NCI-H128 (cell line): Measurements from ENCODE around the gene SLC19A1.
"Not testable (repeated sequence)": the region's sequence is repeated elsewhere in the genome, so short reads cannot be mapped to it uniquely, and the experiment has no call there.

ENCODE experiments used
- DNase-seq: peaks from one replicate; lab custom pipeline; 2025; ENCODE audit not compliant: unreplicated experiment; lab: John Stamatoyannopoulos, UW

The SLC19A1 gene

DNA sequence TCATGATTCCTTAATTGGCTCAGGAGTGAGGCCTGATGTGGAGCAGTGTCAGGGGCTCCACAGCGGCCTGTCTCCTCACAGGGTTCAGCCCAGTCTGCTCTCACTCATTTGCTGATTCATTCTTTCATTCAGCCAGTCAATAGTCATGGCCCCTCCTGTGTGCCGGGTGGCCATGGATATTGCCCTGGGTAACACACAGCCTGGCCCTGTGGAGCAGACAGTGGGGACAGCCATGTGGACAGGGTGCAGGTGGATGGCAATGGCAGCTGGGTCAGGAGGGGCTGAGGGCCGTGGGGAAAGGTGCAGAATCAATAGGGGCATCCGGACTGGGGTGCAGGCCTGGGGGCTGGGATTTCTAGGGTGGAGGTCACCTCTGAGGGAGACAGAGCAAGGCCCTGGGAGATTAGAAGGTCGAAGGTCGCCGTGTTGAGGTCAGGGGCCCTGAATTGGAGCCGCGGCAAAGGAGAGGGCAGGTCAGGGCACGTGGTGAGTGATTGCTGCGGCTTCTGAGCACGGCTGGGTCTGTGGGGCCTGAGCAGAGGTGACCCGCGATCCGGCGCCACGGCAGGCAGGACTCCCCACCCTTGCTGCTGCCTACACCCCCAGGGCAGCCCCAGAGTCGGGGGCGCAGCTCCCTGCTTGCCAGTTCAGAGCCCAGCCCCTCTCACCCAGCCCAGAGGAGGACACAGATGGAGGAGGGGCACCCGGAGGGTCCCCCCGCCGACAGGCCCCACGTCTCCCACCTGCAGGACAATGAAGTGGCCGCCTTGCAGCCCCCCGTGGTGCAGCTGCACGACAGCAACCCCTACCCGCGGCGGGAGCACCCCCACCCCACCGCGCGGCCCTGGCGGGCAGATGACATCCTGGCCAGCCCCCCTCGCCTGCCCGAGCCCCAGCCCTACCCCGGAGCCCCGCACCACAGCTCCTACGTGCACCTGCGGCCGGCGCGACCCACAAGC, 33.4 kb downstream of the SLC19A1 start:
- no peak for DNase-seq

DNA sequence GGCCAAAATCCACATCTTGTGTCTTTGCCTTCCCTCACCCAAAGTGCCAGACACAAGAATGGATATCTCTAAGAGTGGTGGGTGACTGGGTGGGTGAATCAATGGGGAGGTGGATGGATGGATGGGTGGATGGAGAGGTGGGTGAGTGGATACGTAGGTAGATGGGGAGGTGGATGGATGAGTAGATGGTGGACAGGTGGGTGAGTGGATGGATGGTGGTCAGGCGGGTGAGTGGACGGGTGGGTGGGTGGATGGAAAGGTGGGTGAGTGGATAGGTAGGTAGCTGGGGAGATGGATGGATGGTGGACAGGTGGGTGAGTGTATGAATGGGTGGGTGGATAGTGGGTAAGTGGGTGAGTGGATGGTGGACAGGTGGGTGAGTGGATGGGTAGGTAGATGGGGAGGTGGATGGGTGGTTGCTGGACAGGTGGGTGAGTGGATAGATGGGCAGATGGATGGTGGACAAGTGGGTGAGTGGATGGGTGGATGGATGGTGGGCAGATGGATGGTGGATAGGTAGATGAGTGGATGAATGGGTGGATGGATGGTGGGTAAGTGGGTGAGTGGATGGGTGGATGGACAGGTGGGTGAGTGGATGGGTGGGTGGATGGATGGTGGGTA, 34.2 kb downstream of the SLC19A1 start:
- no peak for DNase-seq

DNA sequence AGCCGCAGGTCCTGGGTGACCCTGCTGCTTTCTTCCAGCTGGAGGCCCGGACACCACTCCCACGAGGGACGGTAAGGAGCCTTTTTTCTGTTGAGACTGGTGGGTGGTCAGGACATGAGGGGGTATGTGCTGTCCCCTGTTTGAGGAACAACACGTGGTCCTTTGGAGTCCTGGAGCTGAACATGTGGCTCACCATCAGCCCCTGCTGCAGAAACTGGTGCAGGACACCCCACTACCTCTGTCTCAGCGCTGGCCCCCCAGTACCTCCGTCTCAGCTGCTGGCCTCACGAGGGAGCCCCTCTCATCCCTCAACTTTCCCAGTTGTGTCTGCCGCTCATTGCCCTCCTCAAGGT, 34.7 kb downstream of the SLC19A1 start:
- no peak for DNase-seq

- DNase-seq = no peak
These were observed 35.3 kb downstream of the SLC19A1 start for GRCh38 chr21:45506836-45507522.

GRCh38 chr21:45506241-45506817, 35.9 kb downstream of the SLC19A1 start:
- DNase-seq = no peak

DNA sequence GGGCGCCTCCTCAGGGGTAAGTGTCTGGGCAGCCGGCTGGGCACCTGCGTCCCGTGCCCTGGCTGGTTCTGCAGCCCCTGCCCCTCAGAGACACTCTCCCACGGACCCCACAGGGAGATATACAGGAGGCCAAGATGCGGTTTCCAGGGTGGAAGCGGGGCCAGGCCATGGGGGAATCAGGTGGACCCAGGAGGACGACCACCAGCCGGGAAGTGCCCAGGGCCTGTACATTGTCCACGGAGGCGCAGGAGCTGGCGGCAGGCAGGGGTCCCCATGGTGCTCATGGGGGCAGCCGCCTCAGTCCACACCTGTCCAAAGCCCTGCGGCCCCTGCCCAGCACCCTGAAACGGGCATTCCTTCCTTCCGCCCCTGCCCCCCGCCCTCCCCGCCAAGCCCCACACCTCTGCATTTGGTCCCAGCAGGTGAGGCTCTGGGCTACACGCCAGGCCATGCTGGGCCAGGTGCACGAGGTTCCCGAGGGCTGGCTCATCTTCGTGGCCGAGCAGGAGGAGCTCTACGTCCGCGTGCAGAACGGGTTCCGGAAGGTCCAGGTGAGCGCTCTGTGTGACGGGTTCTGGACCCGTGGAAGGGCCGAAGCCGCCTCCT, 36.7 kb downstream of the SLC19A1 start:
- no peak for DNase-seq

DNA sequence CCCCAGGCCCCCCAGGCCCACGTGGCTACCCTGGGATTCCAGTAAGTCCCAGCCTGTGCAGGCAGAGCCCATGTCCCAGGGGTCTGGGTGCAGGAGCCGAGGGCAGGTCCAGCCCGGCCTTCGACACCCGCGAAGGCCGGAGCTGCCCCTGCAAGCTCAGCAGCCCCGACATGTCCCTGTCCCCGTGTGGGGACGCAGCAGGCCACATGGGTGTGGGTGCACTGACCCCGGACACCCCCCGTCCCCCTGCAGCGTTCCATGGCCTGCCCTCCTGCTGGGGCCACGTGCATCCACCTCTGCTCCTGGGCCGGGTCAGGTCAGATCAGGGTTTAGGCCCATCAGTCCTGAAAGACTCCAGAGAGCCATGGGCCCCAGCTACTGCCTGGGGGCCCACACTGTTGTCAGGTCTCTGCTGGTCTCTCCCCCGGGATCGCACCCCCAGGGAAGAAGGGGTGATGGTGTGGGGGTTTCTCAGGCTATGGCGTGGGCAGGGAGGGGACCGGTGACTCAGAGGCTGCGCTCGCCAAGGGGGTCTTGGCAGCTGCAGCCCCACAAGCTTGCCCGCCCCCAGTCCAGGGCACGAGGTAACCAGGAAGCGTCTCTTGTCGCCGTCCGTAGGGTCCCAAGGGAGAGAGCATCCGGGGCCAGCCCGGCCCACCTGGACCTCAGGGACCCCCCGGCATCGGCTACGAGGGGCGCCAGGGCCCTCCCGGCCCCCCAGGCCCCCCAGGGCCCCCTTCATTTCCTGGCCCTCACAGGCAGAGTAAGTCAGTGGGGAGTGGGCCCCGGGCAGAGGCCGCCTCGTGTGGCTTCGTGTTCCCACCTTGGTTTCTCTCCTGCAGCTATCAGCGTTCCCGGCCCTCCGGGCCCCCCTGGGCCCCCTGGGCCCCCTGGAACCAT, 37.5 kb downstream of the SLC19A1 start:
- no peak for DNase-seq

DNA sequence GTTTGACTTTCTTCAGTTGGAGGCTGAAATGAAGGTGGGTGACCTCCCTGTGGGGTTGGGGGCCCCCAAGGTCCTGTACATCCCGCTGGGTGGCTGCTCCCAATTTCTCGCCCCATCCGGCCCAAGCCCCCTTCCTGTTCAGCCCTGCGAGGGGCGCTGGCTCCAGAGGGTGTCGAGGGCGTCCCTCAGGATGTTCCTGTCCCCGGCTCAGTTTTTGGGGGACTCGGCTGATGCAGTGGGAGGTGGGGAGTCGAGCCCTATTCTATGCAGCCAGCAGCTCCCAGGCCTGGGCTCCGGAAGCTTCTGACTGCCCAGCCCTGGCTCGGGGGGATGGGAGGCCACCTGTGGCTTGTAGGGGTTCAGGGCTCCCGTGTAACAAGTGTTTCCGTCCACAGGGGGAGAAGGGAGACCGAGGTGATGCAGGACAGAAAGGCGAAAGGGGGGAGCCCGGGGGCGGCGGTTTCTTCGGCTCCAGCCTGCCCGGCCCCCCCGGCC, 38.2 kb downstream of the SLC19A1 start:
- no peak for DNase-seq

GRCh38 chr21:45503226-45503625, 39.0 kb downstream of the SLC19A1 start:
- not testable (repeated sequence) for DNase-seq

DNA sequence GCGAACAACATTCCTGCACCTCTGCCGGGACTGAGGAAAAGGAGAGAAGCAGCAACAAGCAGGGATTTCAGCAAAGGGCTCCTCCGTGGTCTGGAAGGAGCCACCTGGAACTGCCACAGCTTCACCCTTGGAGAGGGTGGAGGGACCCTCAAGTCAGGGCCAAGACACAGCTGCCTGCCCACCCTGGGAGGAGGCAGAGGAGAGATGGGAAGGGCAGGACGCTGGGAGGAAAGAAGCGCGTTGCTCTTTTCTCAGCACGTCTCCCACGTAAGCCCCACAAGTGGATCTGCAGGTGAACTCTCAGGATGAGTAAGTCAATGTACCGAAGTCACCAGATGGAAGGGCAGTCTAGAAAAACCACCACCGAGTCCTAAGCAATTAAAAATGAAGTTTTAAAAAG, 39.6 kb downstream of the SLC19A1 start:
- no peak for DNase-seq

GRCh38 chr21:45502006-45502345, 40.3 kb downstream of the SLC19A1 start:
- DNase-seq = no peak

- not testable (repeated sequence) for DNase-seq
These were observed 40.9 kb downstream of the SLC19A1 start for GRCh38 chr21:45501081-45502005.

- no peak for DNase-seq
These were observed 42.2 kb downstream of the SLC19A1 start for GRCh38 chr21:45499970-45500577.

DNA sequence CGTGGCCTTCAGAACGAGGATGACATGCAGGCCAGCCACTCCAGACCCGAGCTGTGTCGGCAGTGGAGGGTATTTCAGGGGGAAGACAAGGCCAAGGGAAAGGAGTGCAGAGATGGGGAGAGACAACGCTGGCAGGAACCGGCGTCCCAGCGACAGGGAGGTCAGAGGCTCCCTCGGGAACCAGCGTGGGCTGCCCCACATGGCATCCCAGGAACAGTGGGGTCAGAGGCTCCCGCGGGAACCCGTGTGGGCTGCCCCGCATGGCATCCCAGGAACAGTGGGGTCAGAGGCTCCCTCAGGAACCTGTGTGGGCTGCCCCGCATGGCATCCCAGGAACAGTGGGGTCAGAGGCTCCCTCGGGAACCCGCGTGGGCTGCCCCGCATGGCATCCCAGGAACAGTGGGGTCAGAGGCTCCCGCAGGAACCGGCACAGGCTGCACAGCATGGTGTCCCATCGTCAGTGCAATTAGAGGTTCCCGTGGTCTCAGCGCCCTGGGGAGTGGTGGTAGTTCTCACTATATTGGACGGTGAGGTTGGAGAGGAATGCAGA, 43.0 kb downstream of the SLC19A1 start:
- DNase-seq = no peak

- DNase-seq = no peak
These were observed 43.6 kb downstream of the SLC19A1 start for GRCh38 chr21:45498646-45499000.

DNA sequence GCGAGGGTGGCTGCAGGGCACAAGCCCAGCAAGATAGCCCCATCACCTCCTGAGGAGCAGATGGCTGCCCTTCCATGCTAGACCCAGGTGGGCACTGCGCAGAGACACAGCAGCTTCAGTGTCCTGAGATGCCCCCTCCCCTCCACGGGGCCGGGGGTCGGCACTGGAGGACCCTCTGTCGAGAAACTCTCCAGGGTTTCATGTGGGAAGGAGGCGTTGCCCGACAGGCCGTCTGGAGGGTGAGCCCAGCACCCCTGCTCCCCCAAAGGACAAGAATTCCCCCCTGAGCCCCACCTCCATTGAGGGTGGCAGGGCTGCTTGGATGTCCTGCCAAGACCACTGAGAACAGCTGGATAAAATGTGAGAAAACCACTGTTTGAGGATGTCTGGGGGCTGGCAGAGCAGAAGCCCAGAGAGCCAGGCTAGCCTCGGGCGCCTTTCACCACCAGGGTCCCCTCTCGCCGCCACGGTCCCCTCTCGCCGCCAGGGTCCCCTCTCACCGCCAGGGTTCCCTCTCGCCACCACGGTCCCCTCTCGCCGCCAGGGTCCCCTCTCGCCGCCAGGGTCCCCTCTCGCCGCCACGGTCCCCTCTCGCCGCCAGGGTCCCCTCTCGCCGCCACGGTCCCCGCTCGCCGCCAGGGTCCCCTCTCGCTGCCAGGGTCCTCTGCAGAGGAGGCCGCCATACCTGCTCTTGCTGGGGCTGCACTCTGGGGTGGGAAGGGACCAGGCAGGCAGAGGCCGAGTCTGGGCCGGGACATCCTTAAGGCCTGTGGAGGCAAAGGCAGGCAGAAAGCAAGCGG, 44.2 kb downstream of the SLC19A1 start:
- no peak for DNase-seq
